HUES64 (cell line): ENCODE results near the gene KRT31.

ENCODE experiments used
- H3K27ac ChIP-seq: 2 replicates; pipeline ENCODE4 v1.7.0; 2013; ENCODE audit warnings: low read depth, low read length, inconsistent platforms
- H3K27me3 ChIP-seq: 2 replicates; pipeline ENCODE4 v1.6.1; 2013; ENCODE audit warnings: mild to moderate bottlenecking, low read length; ENCODE audit not compliant: insufficient read depth
- H3K36me3 ChIP-seq: 2 replicates; pipeline ENCODE4 v1.6.1; 2013; ENCODE audit warnings: mild to moderate bottlenecking, low read length; ENCODE audit not compliant: insufficient read depth
- H3K4me1 ChIP-seq: 2 replicates; pipeline ENCODE4 v1.6.1; 2013; ENCODE audit warnings: mild to moderate bottlenecking, low read length, moderate library complexity; ENCODE audit not compliant: insufficient read depth
- H3K4me3 ChIP-seq: 2 replicates; pipeline ENCODE4 v1.5.1; 2013; ENCODE audit warnings: mild to moderate bottlenecking, low read length, moderate library complexity
- H3K9ac ChIP-seq: 2 replicates; pipeline ENCODE4 v1.6.1; 2013; ENCODE audit warnings: mild to moderate bottlenecking, low read depth, low read length
- H3K9me3 ChIP-seq: 2 replicates; pipeline ENCODE4 v1.6.1; 2013; ENCODE audit warnings: low read depth, low read length; ENCODE audit not compliant: insufficient read depth
- WGBS: fragments of 150-250, 120-280 bp; methylation state at CpG from one replicate; pipeline ENCODE4 v1.1.7; 2013; ENCODE audit warnings: missing lambda C conversion rate; 5-methylcytosine and 5-hydroxymethylcytosine counted together

KRT31 gene

DNA sequence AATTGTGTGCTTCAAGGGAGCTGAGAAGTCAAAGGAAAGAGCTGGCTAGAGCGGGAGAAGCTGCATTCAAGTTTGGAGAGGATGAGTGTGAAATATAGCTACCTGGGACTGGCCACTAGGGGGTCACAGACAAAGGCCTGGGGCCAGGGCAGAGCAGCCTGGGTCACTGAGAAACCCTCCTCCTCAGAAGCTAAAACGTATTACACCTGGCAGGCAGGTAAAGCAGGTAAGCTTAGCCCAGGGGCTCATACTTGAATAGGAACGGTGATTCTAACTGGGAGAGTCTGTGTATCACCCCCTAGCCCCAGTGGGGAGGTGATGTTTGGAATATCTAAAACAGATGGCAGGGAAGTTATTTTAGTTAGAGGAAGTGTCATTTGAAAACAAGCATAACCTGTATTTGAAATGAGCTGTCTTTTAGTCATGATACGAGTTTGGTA is 20.2 kb upstream of the KRT31 start:
- Histone ChIP-seq H3K4me3 (no peak overlapping the region), H3K36me3 (no peaks in the 10 kb centered on the region), H3K4me1 (peaks cover 11% of the 10 kb centered on the region; the same call in 1 of the 2 replicates), H3K27ac (no peak overlapping the region), H3K9ac (no peak overlapping the region), H3K27me3 (no peaks in the 10 kb centered on the region), H3K9me3 (no peaks in the 10 kb centered on the region)
- WGBS, result 55% methylated on average over 4 of the region's 4 CpGs

- no peaks in the 10 kb centered on the region for H3K27me3 ChIP-seq
- H3K4me1 ChIP-seq, result peaks cover 14% of the 10 kb centered on the region; the same call in 1 of the 2 replicates
- WGBS, result 95% methylated on average over 6 of the region's 6 CpGs
- no peak overlapping the region for H3K9ac ChIP-seq
- H3K4me3 ChIP-seq, result no peak overlapping the region
- H3K9me3 ChIP-seq, result no peaks in the 10 kb centered on the region
- H3K36me3 ChIP-seq, result no peaks in the 10 kb centered on the region
- no peak overlapping the region for H3K27ac ChIP-seq
Observed at GRCh38 chr17:41417127-41417526, 19.7 kb upstream of the KRT31 start.

DNA sequence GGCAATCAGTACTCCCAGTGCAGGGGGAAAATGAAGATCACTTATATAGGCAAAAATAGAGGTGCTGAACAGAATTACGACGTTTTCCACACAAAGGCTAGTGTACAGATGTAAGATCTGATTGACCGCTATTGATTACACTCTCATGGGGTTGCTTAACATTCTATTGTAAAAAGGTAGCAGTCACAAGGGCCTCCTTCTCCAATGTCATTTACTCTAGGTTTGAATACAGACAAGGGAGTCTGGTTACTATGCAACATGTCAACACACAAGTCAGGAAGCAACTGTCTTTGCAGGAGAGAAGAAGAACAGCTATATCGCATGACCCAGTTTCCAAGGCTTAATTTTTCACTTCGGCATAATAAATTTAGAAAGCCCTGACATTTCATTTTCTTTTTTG is 19.1 kb upstream of the KRT31 start:
- Histone ChIP-seq H3K27ac (no peak overlapping the region), H3K9ac (no peak overlapping the region), H3K9me3 (no peaks in the 10 kb centered on the region), H3K27me3 (no peaks in the 10 kb centered on the region), H3K4me1 (peaks cover 20% of the 10 kb centered on the region; the same call in 1 of the 2 replicates), H3K4me3 (no peak overlapping the region), H3K36me3 (no peaks in the 10 kb centered on the region)
- WGBS, result 97% methylated on average over 5 of the region's 5 CpGs

DNA sequence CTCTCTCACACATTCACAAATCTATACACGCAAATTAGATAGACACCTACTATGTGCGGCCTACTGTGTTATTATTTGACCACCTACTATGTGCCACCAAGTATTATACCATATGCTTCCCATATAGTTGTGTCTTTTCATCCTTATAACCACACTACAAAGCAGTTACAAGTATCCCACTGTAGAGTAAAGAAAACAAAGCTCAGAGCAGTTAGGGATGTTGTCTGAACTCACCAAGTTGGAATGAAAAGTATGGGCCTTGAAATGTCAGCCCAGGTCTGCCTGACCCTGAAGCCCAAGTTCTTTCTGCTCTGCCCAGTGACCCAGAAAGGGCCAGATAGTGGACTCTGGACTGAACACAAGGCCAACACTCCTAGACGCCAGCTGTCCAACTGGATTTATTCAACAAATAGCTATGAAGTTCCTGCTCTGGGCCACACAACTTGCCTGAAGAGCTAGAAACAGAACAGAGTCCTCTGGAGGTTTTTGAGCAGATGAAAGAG is 18.5 kb upstream of the KRT31 start:
- Histone ChIP-seq H3K4me3 (no peak overlapping the region), H3K9me3 (no peaks in the 10 kb centered on the region), H3K9ac (no peak overlapping the region), H3K36me3 (no peaks in the 10 kb centered on the region), H3K27me3 (no peaks in the 10 kb centered on the region), H3K4me1 (peaks cover 20% of the 10 kb centered on the region; the same call in 1 of the 2 replicates), H3K27ac (no peak overlapping the region)
- 89% methylated on average over 3 of the region's 3 CpGs for WGBS

DNA sequence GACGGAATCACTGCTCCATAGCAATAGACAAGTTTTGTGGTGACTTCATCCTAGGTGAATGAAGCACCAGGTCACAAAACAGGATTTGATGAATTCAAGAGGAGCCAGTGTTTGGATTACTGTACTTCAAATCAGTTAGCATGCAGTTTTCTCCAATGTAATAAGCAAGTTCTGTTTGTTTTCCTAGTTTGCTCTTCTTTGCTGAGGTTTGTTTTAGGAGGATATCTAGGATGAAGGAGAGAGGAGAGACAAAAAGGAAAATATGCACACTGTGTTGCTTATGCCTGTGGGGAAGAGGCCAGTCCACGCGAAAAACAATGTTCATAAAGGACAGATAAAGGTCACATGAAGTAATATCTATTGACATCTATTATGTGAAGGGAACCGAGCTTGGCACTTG is 18.0 kb upstream of the KRT31 start:
- Histone ChIP-seq H3K4me1 (peaks cover 20% of the 10 kb centered on the region; the same call in 1 of the 2 replicates), H3K36me3 (no peaks in the 10 kb centered on the region), H3K4me3 (no peak overlapping the region), H3K9ac (no peak overlapping the region), H3K27ac (no peak overlapping the region), H3K9me3 (no peaks in the 10 kb centered on the region), H3K27me3 (no peaks in the 10 kb centered on the region)
- WGBS, result 91% methylated on average over 4 of the region's 4 CpGs

DNA sequence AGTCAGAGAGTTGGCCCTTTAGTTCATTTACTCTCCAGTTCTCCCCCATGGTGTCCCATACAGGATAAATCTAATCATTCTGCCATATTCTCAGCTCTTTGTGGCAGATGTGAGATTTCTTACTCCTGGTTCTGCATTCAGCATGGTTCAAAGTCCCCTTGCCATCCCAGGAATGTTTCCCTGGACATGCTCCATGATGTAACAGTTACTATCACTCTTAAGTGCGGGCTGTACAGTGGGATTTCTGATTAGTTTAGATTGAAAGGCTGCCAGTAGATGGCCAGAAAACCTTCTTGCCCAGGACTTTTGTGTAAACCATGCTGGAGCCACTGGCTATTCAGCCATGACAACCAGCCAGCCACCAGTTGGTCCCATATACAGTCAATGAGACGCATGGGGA is 16.6 kb upstream of the KRT31 start:
- Histone ChIP-seq H3K9me3 (no peaks in the 10 kb centered on the region), H3K27me3 (no peaks in the 10 kb centered on the region), H3K4me3 (no peak overlapping the region), H3K36me3 (no peaks in the 10 kb centered on the region), H3K4me1 (peaks cover 20% of the 10 kb centered on the region; the same call in 1 of the 2 replicates), H3K9ac (no peak overlapping the region), H3K27ac (no peak overlapping the region)
- WGBS, result 92% methylated on average over 2 of the region's 2 CpGs

GRCh38 chr17:41413353-41413957 is 16.0 kb upstream of the KRT31 start:
- H3K36me3 ChIP-seq, result no peaks in the 10 kb centered on the region
- 47% methylated on average over 5 of the region's 5 CpGs for WGBS
- H3K27me3 ChIP-seq, result no peaks in the 10 kb centered on the region
- no peak overlapping the region for H3K4me3 ChIP-seq
- peaks cover 20% of the 10 kb centered on the region; the same call in 1 of the 2 replicates for H3K4me1 ChIP-seq
- no peak overlapping the region for H3K9ac ChIP-seq
- H3K27ac ChIP-seq, result no peak overlapping the region
- no peaks in the 10 kb centered on the region for H3K9me3 ChIP-seq

DNA sequence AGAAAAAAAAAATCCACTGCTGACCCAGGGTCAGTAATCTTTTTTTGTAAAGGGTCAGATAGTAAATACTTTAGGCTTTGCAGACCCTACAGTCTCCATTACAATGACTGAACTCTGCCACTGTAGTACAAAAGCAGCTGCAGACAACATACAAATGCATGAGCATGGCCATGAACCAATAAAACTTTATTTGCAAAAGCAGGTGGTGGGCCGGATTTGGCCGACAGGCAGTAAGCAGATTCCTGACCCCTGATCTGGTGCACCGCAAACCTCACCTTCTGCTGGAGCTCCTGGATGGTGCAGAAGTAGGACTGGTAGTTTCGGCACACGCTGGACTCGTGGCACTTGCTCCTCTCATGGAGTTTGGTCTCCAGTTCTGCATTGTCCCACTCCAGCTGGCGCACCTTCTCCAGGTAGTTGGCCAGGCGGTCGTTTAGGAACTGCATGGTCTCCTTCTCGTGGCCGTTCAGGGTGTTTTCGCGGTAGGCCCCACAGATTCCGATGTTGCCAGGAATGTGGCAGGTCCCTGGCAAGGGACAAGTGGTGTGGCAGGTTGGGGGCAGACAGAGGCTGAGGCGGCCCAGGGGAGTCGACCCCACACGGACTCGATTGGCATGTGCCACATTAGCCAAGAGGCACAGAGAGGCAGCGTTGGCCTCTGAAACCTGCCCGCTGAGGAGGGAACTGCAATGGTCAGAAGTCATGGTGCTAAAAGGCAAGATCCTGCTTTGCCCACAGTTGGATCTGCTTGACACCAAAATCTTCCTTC is 13.8 kb upstream of the KRT31 start:
- H3K27me3 ChIP-seq, result no peaks in the 10 kb centered on the region
- no peaks in the 10 kb centered on the region for H3K36me3 ChIP-seq
- H3K9ac ChIP-seq, result no peak overlapping the region
- no peak overlapping the region for H3K4me3 ChIP-seq
- H3K4me1 ChIP-seq, result peaks cover 20% of the 10 kb centered on the region; the same call in 1 of the 2 replicates
- H3K9me3 ChIP-seq, result no peaks in the 10 kb centered on the region
- 95% methylated on average over 20 of the region's 20 CpGs for WGBS
- no peak overlapping the region for H3K27ac ChIP-seq

DNA sequence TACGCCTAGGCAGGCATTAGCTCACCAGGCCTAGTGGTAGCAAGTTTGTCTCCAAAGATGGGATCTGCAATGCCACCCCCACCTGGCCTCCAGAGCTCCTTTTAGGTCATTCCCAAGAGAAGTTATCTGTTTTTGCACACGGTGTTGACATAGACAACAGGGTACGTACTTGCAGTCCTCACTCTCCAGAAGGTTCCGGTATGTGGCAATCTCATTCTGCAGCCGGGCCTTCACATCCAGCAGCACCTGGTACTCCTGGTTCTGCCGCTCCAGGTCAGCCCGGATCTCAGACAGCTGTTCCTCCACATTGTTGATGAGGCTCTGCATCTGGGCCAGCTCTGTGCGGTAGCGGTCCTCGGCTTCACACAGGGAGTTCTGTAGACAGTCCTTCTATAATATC is 9.8 kb upstream of the KRT31 start:
- WGBS, result 95% methylated on average over 10 of the region's 10 CpGs
- no peaks in the 10 kb centered on the region for H3K9me3 ChIP-seq
- 0 out of 2 replicates have a peak, but pooled peaks cover 7% of the 10 kb centered on the region for H3K4me1 ChIP-seq
- H3K27ac ChIP-seq, result no peak overlapping the region
- no peaks in the 10 kb centered on the region for H3K36me3 ChIP-seq
- no peak overlapping the region for H3K9ac ChIP-seq
- H3K4me3 ChIP-seq, result no peak overlapping the region
- no peaks in the 10 kb centered on the region for H3K27me3 ChIP-seq

DNA sequence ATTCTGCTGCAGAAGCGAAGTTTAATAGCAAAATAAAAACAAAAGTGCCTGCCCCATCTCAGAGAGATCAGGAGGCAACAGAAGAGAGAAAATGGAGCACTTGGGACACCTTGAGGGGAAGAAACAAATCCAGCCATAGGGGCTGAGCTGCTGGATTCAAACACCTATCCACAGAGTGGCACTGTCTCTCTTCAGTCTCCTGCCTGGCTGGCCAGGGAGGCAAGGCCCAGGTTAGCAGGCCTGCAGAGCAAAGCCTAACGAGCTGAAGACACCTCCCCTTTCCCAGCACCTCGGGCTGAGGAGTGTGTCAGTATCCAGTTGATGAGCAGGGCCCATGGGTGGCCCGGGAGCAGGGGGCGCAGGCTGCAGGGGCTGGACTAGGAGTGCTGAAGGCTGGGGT is 8.8 kb upstream of the KRT31 start:
- Histone ChIP-seq H3K36me3 (no peaks in the 10 kb centered on the region), H3K27me3 (no peaks in the 10 kb centered on the region), H3K4me3 (no peak overlapping the region), H3K9me3 (no peaks in the 10 kb centered on the region), H3K4me1 (no peaks in the 10 kb centered on the region), H3K27ac (no peak overlapping the region), H3K9ac (no peak overlapping the region)
- WGBS, result 79% methylated on average over 5 of the region's 5 CpGs

DNA sequence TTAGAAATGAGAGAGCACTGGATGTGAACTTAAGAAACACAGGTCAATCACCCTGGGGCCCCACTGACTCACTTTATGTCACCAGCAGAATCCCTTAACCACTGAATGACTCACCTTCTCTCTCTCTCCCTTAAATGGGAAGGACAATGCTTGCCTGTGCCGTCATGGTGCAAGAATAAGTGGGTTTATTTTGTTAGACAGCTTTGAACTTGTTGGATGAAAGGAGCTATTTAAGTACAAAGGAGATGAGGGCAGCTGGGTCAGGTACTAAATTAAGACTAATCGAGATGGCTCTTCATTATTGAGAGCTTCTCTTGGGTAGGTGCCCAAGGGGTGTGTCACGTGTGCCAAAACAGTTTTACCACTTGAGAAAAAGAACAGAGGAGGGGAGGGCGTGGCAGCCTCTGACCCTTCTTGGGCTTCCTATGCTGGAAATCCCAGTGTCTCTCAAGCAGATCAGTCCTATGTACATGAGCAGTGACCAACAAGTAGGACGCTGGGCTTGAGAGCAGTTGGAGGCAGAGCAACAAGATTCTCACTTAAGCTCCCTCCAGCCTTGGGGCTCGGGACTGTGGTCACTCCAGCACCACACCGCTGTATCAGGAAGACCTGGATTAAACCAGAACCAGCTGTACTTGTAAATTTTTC is 6.7 kb upstream of the KRT31 start:
- Histone ChIP-seq H3K4me3 (no peak overlapping the region), H3K36me3 (no peaks in the 10 kb centered on the region), H3K9ac (no peak overlapping the region), H3K27ac (no peak overlapping the region), H3K4me1 (no peaks in the 10 kb centered on the region), H3K27me3 (no peaks in the 10 kb centered on the region), H3K9me3 (no peaks in the 10 kb centered on the region)
- 85% methylated on average over 7 of the region's 7 CpGs for WGBS
